Forelimb muscle (tissue), 1 donor: Measurements from ENCODE around the gene CYRIA. TPM values are rescaled to one million over a fixed set of nuclear protein-coding genes. Genes with fewer than 3 reads are reported as not detected.

Experiments used
- DNase-seq: peaks from one replicate; pipeline ENCODE4 v3.0.0-alpha.2; 2013; ENCODE audit warnings: low read depth
- polyA plus RNA-seq: library from polyadenylated mRNA; unstranded; fragments of 120-200 nt; gene quantifications from one replicate; pipeline ENCODE4 v1.2.1, GENCODE V29; 2013; ENCODE audit not compliant: insufficient read length

Gene CYRIA
- polyA plus RNA-seq, 1 donor = 5.4 TPM

GRCh38 chr2:16650287-16651249 lies 15.1 kb downstream of the CYRIA start:
- no peak for DNase-seq

- no peak for DNase-seq
Observed at GRCh38 chr2:16649353-16650286, 16.0 kb downstream of the CYRIA start.

- DNase-seq = no peak
Observed at GRCh38 chr2:16647992-16648617, 17.5 kb downstream of the CYRIA start.

GRCh38 chr2:16645775-16646559 lies 19.7 kb downstream of the CYRIA start:
- DNase-seq = no peak

GRCh38 chr2:16645088-16645487 lies 20.5 kb downstream of the CYRIA start:
- DNase-seq = no peak

GRCh38 chr2:16644221-16644925 lies 21.3 kb downstream of the CYRIA start:
- DNase-seq = no peak

GRCh38 chr2:16643099-16643498 lies 22.5 kb downstream of the CYRIA start:
- DNase-seq = no peak

- DNase-seq = no peak
Observed at GRCh38 chr2:16642088-16642487, 23.5 kb downstream of the CYRIA start.

GRCh38 chr2:16641509-16641908 lies 24.1 kb downstream of the CYRIA start:
- no peak for DNase-seq

- no peak for DNase-seq
Observed at GRCh38 chr2:16640867-16641266, 24.8 kb downstream of the CYRIA start.

GRCh38 chr2:16640001-16640700 lies 25.5 kb downstream of the CYRIA start:
- no peak for DNase-seq

GRCh38 chr2:16639431-16639830 lies 26.2 kb downstream of the CYRIA start:
- no peak for DNase-seq

GRCh38 chr2:16638946-16639345 lies 26.7 kb downstream of the CYRIA start:
- DNase-seq = no peak

GRCh38 chr2:16637304-16637703 lies 28.3 kb downstream of the CYRIA start:
- DNase-seq = no peak

- DNase-seq = no peak
Observed at GRCh38 chr2:16635791-16636699, 29.6 kb downstream of the CYRIA start.

GRCh38 chr2:16633621-16634430 lies 31.8 kb downstream of the CYRIA start:
- DNase-seq = no peak

GRCh38 chr2:16632598-16632997 lies 33.0 kb downstream of the CYRIA start:
- no peak for DNase-seq

- DNase-seq = no peak
Observed at GRCh38 chr2:16630463-16630862, 35.2 kb downstream of the CYRIA start.
